Mucosa of descending colon (tissue), 3 donors: ENCODE data around the gene MAGEA9B. TPM values are rescaled to one million over a fixed set of nuclear protein-coding genes. Genes with fewer than 3 reads are reported as not detected.
"Not testable (repeated sequence)": the region's sequence is repeated elsewhere in the genome, so short reads cannot be mapped to it uniquely, and the experiment has no call there.

Source experiments
- ATAC-seq: fragments of 200-7000 bp; cut with Tn5 transposase; one replicate; pipeline ENCODE4 v1.9.1; 2020; ENCODE audit warnings: mild to moderate bottlenecking, moderate library complexity
- DNase-seq, 3 donors: peaks; one replicate each; pipeline ENCODE4 v3.0.0-alpha.2; 2020
- H3K36me3 ChIP-seq: fragments of 200-600 bp; one replicate; pipeline ENCODE4 v1.8.0; 2021; ENCODE audit warnings: low read depth, mild to moderate bottlenecking
- H3K4me1 ChIP-seq: fragments of 200-600 bp; one replicate; pipeline ENCODE4 v1.8.0; 2021; ENCODE audit warnings: low read depth, mild to moderate bottlenecking
- H3K4me3 ChIP-seq: fragments of 200-600 bp; one replicate; pipeline ENCODE4 v1.8.0; 2021; ENCODE audit warnings: mild to moderate bottlenecking
- H3K9me3 ChIP-seq: fragments of 200-600 bp; one replicate; pipeline ENCODE4 v1.8.0; 2021; ENCODE audit warnings: mild to moderate bottlenecking
- CTCF ChIP-seq: fragments of 200-600 bp; IDR thresholded peaks from one replicate; pipeline ENCODE4 v1.8.0; 2022; ENCODE audit warnings: antibody characterized with exemption, mild to moderate bottlenecking
- intact Hi-C, 2 donors: fragments of 100-400 bp; cut with DNase I in 1 of 2; cut with micrococcal nuclease in 1 of 2; formaldehyde crosslinking; loops; one replicate each; pipeline versions ENCODE4 v1.11.0 to v1.11.1; 2022; cut with DNase I, micrococcal nuclease
- total RNA-seq, 3 donors: library from RNA; stranded (reverse); fragmentation: NEBNext Ultra II Directional in 2 of 3; extraction: Animal tissue kit (Norgen Biotek cat#: 25700) in 2 of 3; gene quantifications; one replicate each; pipeline versions ENCODE4 v1.2.1 to v1.2.4, GENCODE V29; 2021 to 2023
- donor health status: DM: no; HTN: no; CAD: no; lungs with moderate emphysema.
- donor health status: DM: no; HTN: no; CAD: no.
- donor health status: DM: no; HTN: yes; CAD: no.

The MAGEA9B gene
- total RNA-seq, 3 donors from 2014 or later: not detected

- Histone ChIP-seq H3K4me3 (no peak overlapping the region), H3K4me1 (no peaks in the 10 kb centered on the region), H3K36me3 (no peaks in the 10 kb centered on the region), H3K9me3 (no peaks in the 10 kb centered on the region)
- intact Hi-C loops: no loop called here
- ATAC-seq (no peak), DNase-seq (no peak)
- no peak for TF ChIP-seq CTCF
Measured at GRCh38 chrX:149628768-149629167, 41.5 kb upstream of the MAGEA9B start.

DNA sequence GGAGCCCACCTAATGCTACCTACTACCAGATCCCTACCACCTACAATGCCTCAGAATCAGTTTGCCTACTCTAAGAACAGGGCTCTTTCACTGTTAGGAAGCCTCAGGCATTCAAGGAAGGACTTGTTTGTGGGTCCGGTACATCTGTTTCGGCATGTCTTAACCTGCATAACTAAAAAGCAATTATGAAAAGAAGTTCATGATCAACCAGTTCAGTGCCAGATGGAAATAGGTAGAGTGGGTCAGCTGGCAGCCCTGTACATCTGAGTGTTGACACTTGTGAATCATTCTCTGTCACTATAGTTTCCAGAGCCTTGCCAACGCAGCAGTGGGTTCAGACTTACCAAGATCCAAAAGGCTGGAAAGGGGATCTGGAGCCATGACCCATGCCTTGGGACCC, 41.0 kb upstream of the MAGEA9B start:
- Histone ChIP-seq H3K4me3 (no peak overlapping the region), H3K9me3 (no peaks in the 10 kb centered on the region), H3K36me3 (no peaks in the 10 kb centered on the region), H3K4me1 (no peaks in the 10 kb centered on the region)
- intact Hi-C loops: no loop called here
- no peak for TF ChIP-seq CTCF
- no peak for DNase-seq
- no peak for ATAC-seq

GRCh38 chrX:149626829-149627228, 39.6 kb upstream of the MAGEA9B start:
- DNase-seq, ATAC-seq, H3K36me3 ChIP-seq, H3K9me3 ChIP-seq, H3K4me3 ChIP-seq, intact Hi-C loops, H3K4me1 ChIP-seq: not testable (repeated sequence)

DNA sequence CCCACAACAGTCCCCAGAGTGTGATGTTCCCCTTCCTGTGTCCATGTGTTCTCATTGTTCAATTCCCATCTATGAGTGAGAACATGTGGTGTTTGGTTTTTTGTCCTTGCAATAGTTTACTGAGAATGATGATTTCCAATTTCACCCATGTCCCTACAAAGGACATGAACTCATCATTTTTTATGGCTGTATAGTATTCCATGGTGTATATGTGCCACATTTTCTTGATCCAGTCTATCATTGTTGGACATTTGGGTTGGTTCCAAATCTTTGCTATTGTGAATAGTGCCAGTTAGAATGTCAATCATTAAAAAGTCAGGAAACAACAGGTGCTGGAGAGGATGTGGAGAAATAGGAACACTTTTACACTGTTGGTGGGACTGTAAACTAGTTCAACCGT, 32.4 kb upstream of the MAGEA9B start:
- DNase-seq, ATAC-seq, intact Hi-C loops: not testable (repeated sequence)

DNA sequence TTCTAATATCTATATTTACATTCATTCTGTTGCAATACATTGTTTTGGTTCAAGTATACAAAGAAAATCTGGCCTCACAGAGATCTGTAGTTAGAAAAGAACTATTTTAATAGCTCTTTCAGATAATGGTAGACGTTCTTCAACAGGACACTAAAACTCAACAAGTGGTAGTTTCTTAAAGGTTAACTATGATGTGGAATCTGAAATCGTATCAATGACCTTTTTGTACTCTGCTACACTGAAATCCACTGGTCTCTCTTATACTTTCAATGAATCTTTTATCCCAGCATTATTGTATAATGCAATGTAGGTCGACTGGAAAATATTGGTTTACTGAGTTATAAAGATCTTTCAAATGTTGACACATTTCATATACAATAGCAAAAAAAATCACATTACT, 31.6 kb upstream of the MAGEA9B start:
- intact Hi-C loops: no loop called here
- no peak for DNase-seq
- no peak for ATAC-seq
- no peaks in the 10 kb centered on the region for H3K4me1 ChIP-seq
- H3K9me3 ChIP-seq: no peaks in the 10 kb centered on the region
- TF ChIP-seq CTCF: no peak
- H3K4me3 ChIP-seq: no peak overlapping the region
- no peaks in the 10 kb centered on the region for H3K36me3 ChIP-seq

More for the DNA sequence above, 32.4 kb upstream of the MAGEA9B start:
- H3K36me3 ChIP-seq, H3K9me3 ChIP-seq, H3K4me3 ChIP-seq, H3K4me1 ChIP-seq: not testable (repeated sequence)

GRCh38 chrX:149611623-149612175, 24.4 kb upstream of the MAGEA9B start:
- TF ChIP-seq CTCF: no peak
- H3K4me1 ChIP-seq: no peaks in the 10 kb centered on the region
- H3K9me3 ChIP-seq: no peaks in the 10 kb centered on the region
- H3K36me3 ChIP-seq: no peaks in the 10 kb centered on the region
- intact Hi-C loops: no loop called here
- ATAC-seq (peak; percentile 61), DNase-seq (no peak)
- no peak overlapping the region for H3K4me3 ChIP-seq

- no peak for DNase-seq
- no peak for ATAC-seq
- TF ChIP-seq CTCF: no peak
- no peaks in the 10 kb centered on the region for H3K4me1 ChIP-seq
- H3K36me3 ChIP-seq: no peaks in the 10 kb centered on the region
- intact Hi-C loops: no loop called here
- H3K9me3 ChIP-seq: no peaks in the 10 kb centered on the region
- no peak overlapping the region for H3K4me3 ChIP-seq
Measured at GRCh38 chrX:149610511-149610910, 23.3 kb upstream of the MAGEA9B start.
